ENCODE data around the gene CPEB1.

Gene CPEB1

DNA sequence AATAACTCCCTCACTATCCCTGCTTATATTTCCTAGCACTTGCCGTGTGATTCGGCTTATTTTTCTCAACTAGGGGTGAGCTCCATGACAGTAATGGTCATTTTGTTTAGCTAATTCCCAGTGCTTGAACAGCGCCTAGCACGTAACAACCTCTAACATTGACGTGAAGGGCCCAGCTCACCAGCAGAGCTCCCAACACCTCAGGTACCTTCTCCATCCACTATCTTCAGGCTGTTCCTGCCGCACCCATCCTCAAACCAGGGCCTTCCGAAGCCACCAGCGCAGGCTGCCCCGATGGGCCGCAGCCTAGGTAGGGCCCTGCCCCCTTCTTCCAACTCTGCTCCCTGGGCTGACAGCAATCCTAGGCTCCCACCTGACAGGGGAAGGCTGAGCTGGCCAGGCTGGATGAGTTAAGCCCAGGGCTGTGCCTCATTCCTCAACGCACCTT is 106.2 kb downstream of the CPEB1 start:
- POLR2A ChIA-PET = interaction anchor here (0.6 to 2.8 kb wide), 21 partner anchors 10 to 484 kb away, joined by 3 to 36 read pairs (median 5); partner anchors contain the start of genes CPEB1 and RAMAC
- TF ChIP-seq ZNF239 (tag by site-specific recombination; IDR thresholded peaks at IDR 0.05) (no peak), ZNF311 (tag by site-specific recombination; IDR thresholded peaks at IDR 0.05; ENCODE audit: borderline replicate concordance) (no peak), ZNF473 (tag by site-specific recombination; IDR thresholded peaks at IDR 0.05) (no peak), ZBTB20 (tag by site-specific recombination; IDR thresholded peaks at IDR 0.05) (peak; percentile 52), YY1 (tag by site-specific recombination; IDR thresholded peaks at IDR 0.05) (no peak), TRIM28 (IDR thresholded peaks at IDR 0.05; ENCODE audit: borderline replicate concordance, low read length) (0 out of 2 replicates have a peak, but pooled peaks have one; percentile 7), ZBTB48 (tag by site-specific recombination; IDR thresholded peaks at IDR 0.05) (0 out of 2 replicates have a peak, but pooled peaks have one; percentile 8), ZNF600 (tag by site-specific recombination; IDR thresholded peaks at IDR 0.05) (peak; percentile 48; the same call in 1 of the 2 replicates), ZNF19 (tag by site-specific recombination; IDR thresholded peaks at IDR 0.05; ENCODE audit: low read depth) (no peak), ZNF747 (tag by site-specific recombination; IDR thresholded peaks at IDR 0.05) (no peak)
- TF ChIP-seq, protein P1, sequence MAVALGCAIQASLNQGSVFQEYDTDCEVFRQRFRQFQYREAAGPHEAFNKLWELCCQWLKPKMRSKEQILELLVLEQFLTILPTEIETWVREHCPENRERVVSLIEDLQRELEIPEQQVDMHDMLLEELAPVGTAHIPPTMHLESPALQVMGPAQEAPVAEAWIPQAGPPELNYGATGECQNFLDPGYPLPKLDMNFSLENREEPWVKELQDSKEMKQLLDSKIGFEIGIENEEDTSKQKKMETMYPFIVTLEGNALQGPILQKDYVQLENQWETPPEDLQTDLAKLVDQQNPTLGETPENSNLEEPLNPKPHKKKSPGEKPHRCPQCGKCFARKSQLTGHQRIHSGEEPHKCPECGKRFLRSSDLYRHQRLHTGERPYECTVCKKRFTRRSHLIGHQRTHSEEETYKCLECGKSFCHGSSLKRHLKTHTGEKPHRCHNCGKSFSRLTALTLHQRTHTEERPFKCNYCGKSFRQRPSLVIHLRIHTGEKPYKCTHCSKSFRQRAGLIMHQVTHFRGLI (tag by site-specific recombination; IDR thresholded peaks at IDR 0.05) = no peak
- TF ChIP-seq, protein P2, sequence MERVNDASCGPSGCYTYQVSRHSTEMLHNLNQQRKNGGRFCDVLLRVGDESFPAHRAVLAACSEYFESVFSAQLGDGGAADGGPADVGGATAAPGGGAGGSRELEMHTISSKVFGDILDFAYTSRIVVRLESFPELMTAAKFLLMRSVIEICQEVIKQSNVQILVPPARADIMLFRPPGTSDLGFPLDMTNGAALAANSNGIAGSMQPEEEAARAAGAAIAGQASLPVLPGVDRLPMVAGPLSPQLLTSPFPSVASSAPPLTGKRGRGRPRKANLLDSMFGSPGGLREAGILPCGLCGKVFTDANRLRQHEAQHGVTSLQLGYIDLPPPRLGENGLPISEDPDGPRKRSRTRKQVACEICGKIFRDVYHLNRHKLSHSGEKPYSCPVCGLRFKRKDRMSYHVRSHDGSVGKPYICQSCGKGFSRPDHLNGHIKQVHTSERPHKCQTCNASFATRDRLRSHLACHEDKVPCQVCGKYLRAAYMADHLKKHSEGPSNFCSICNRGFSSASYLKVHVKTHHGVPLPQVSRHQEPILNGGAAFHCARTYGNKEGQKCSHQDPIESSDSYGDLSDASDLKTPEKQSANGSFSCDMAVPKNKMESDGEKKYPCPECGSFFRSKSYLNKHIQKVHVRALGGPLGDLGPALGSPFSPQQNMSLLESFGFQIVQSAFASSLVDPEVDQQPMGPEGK (tag by site-specific recombination; IDR thresholded peaks at IDR 0.05) = no peak
- TF ChIP-seq, protein P3, sequence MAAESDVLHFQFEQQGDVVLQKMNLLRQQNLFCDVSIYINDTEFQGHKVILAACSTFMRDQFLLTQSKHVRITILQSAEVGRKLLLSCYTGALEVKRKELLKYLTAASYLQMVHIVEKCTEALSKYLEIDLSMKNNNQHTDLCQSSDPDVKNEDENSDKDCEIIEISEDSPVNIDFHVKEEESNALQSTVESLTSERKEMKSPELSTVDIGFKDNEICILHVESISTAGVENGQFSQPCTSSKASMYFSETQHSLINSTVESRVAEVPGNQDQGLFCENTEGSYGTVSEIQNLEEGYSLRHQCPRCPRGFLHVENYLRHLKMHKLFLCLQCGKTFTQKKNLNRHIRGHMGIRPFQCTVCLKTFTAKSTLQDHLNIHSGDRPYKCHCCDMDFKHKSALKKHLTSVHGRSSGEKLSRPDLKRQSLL (tag by site-specific recombination; IDR thresholded peaks at IDR 0.05) = no peak
- CTCF ChIA-PET = interaction anchor here (0.7 to 3.9 kb wide), 9 partner anchors 8 to 459 kb away, joined by 3 to 42 read pairs (median 4); no protein-coding TSS in a partner anchor
- Histone ChIP-seq H3K36me3 (ENCODE audit: control insufficient read depth in 2 of 2, insufficient read depth in 1 of 2, low read length in 2 of 2) (peaks cover 24 to 38% of the 10 kb centered on the region in 2 experiments), H3K9me3 (ENCODE audit: control insufficient read depth, insufficient read depth, low read depth, low read length) (no peaks in the 10 kb centered on the region), H3K27ac (ENCODE audit: extremely low read depth, low read depth, low read length) (peak overlapping the region; percentile 60), H3K4me1 (ENCODE audit: control insufficient read depth, insufficient read depth, low read length) (peaks cover 6% of the 10 kb centered on the region), H3K4me3 (ENCODE audit: low read depth, low read length) (peak overlapping the region; percentile 78)

DNA sequence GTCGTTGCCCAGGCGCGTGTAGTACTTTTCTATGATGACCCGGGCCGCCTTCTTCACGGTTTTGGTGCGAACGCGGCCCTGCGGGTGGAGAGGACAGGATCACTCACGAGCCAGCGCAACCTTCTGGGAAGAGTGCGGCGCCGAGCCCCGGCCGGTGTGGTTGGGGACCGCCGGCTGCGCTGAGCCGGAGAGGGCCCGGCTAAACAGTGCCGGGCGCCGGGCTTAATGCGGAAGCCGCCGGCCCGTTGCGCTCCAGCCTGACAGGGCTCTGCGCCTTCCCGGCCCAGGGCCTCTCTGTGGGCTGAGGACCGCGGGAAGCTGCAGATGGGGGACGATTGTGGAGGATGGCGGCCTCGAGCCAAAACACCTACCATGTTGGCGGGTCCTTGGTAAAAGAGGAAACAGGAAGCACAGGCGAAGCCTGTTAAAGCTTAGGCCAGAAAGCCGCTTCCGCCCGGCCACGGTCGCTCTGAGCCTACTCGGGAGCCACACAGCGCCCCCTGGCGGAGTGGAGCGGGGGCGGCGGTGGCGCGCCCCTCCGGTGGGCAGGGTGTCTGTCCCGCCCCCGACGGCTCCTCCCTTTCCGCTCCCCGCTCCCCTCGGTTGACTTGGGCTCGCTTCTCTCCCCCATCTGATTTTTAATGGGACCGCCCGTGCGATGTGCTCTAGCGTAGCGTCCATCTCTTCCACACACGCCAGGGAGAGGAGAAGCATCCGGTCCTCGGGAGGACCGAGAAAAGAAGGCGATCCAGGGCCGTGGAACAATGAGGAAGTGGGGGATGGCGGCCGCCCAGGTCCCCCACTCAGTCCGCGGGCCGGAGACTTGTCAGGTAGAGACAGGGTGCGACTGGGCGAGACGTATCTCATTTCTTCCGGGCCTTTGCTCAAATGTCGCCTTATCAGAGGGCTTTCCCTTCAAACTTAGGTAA is 106.8 kb downstream of the CPEB1 start, which contains the start of gene RPS17:
Gene RPS17 (minus strand): TSS at position 403 of the 929 bp plus-strand sequence. CDS start 29 bp downstream, at position 374.
- H3K9me3 ChIP-seq (ENCODE audit: control insufficient read depth, insufficient read depth, low read depth, low read length) = no peaks in the 10 kb centered on the region
- ChIA-PET POLR2A (interaction anchor here (0.5 to 2.8 kb wide), 24 partner anchors 10 to 622 kb away, joined by 3 to 36 read pairs (median 4); partner anchors contain the start of genes CPEB1 and RAMAC), CTCF (interaction anchor here (0.6 to 3.9 kb wide), 16 partner anchors 8 to 1537 kb away, joined by 3 to 42 read pairs (median 4); no protein-coding TSS in a partner anchor)
- H3K4me1 ChIP-seq (ENCODE audit: control insufficient read depth, insufficient read depth, low read length) = peaks cover 6% of the 10 kb centered on the region
- peak within 1 kb of the TSS; percentile 98 for H3K27ac ChIP-seq (ENCODE audit: extremely low read depth, low read depth, low read length)
- peak within 1 kb of the TSS; percentile 78 for H3K4me3 ChIP-seq (ENCODE audit: low read depth, low read length)
- H3K36me3 ChIP-seq (ENCODE audit: control insufficient read depth in 2 of 2, insufficient read depth in 1 of 2, low read length in 2 of 2) = peaks cover 25 to 45% of the 10 kb centered on the region in 2 experiments
- TF ChIP-seq ZNF23 (tag by site-specific recombination; IDR thresholded peaks at IDR 0.05; ENCODE audit: borderline replicate concordance) (no peak; the same call in 1 of the 2 replicates), ZNF19 (tag by site-specific recombination; IDR thresholded peaks at IDR 0.05; ENCODE audit: low read depth) (no peak), TCF7L2 (IDR thresholded peaks at IDR 0.05; ENCODE audit: borderline replicate concordance, low read depth, low read length) (no peak), ZNF549 (tag by site-specific recombination; IDR thresholded peaks at IDR 0.05) (no peak), ZNF174 (tag by site-specific recombination; IDR thresholded peaks at IDR 0.05) (no peak), ZNF16 (tag by site-specific recombination; IDR thresholded peaks at IDR 0.05; ENCODE audit: low read depth) (no peak), SCRT2 (tag by site-specific recombination; IDR thresholded peaks at IDR 0.05) (peak; percentile 60), ZNF335 (tag by site-specific recombination; conservative IDR thresholded peaks at IDR 0.05) (peak; percentile 76)
- TF ChIP-seq, protein P4, sequence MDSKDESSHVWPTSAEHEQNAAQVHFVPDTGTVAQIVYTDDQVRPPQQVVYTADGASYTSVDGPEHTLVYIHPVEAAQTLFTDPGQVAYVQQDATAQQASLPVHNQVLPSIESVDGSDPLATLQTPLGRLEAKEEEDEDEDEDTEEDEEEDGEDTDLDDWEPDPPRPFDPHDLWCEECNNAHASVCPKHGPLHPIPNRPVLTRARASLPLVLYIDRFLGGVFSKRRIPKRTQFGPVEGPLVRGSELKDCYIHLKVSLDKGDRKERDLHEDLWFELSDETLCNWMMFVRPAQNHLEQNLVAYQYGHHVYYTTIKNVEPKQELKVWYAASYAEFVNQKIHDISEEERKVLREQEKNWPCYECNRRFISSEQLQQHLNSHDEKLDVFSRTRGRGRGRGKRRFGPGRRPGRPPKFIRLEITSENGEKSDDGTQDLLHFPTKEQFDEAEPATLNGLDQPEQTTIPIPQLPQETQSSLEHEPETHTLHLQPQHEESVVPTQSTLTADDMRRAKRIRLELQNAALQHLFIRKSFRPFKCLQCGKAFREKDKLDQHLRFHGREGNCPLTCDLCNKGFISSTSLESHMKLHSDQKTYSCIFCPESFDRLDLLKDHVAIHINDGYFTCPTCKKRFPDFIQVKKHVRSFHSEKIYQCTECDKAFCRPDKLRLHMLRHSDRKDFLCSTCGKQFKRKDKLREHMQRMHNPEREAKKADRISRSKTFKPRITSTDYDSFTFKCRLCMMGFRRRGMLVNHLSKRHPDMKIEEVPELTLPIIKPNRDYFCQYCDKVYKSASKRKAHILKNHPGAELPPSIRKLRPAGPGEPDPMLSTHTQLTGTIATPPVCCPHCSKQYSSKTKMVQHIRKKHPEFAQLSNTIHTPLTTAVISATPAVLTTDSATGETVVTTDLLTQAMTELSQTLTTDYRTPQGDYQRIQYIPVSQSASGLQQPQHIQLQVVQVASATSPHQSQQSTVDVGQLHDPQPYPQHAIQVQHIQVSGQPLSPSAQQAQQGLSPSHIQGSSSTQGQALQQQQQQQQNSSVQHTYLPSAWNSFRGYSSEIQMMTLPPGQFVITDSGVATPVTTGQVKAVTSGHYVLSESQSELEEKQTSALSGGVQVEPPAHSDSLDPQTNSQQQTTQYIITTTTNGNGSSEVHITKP (tag by site-specific recombination; IDR thresholded peaks at IDR 0.05) = peak; percentile 99

Data from HEK293 (cell line).